HL-60/S4 treated with phorbol 12-myristate 13-acetate at 8.2 ng/mL for 4 days and 3 days (cell line): ENCODE measurements around the gene LIPE.
"Not testable (repeated sequence)": the region's sequence is repeated elsewhere in the genome, so short reads cannot be mapped to it uniquely, and the experiment has no call there.

Experiments
- in situ Hi-C: fragments of 300-500 bp; cut with MboI; formaldehyde crosslinking; loops from 2 replicates; pipeline ENCODE4 v1.15.0; 2022; ENCODE audit warnings: low sequenced_read_pairs

Gene LIPE, protein sequence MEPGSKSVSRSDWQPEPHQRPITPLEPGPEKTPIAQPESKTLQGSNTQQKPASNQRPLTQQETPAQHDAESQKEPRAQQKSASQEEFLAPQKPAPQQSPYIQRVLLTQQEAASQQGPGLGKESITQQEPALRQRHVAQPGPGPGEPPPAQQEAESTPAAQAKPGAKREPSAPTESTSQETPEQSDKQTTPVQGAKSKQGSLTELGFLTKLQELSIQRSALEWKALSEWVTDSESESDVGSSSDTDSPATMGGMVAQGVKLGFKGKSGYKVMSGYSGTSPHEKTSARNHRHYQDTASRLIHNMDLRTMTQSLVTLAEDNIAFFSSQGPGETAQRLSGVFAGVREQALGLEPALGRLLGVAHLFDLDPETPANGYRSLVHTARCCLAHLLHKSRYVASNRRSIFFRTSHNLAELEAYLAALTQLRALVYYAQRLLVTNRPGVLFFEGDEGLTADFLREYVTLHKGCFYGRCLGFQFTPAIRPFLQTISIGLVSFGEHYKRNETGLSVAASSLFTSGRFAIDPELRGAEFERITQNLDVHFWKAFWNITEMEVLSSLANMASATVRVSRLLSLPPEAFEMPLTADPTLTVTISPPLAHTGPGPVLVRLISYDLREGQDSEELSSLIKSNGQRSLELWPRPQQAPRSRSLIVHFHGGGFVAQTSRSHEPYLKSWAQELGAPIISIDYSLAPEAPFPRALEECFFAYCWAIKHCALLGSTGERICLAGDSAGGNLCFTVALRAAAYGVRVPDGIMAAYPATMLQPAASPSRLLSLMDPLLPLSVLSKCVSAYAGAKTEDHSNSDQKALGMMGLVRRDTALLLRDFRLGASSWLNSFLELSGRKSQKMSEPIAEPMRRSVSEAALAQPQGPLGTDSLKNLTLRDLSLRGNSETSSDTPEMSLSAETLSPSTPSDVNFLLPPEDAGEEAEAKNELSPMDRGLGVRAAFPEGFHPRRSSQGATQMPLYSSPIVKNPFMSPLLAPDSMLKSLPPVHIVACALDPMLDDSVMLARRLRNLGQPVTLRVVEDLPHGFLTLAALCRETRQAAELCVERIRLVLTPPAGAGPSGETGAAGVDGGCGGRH

DNA sequence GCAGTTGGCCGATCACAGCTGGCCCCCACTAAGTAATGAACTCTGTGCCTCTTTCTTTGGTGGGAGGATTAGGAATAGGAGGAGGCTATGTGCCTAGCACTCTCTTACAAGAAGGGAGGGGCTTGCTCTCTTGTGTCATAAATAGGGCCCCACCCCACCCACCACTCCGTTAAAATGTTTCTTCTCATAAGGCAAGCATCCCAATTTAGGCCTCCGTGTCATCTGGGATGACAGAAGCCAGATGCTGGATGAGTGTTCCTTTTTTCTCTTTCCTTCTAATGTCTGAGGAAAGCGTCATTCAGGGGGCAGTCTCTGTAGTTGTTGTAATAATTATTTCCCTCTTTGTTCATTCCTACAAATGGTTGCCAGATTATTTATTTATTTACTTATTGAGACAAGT lies at the start of gene LIPE:
Gene LIPE, minus strand, starts transcription at position 76 of the 400 bp plus-strand sequence. CDS start 239 bp downstream, outside the sequence.
- in situ Hi-C loops: no loop called here

DNA sequence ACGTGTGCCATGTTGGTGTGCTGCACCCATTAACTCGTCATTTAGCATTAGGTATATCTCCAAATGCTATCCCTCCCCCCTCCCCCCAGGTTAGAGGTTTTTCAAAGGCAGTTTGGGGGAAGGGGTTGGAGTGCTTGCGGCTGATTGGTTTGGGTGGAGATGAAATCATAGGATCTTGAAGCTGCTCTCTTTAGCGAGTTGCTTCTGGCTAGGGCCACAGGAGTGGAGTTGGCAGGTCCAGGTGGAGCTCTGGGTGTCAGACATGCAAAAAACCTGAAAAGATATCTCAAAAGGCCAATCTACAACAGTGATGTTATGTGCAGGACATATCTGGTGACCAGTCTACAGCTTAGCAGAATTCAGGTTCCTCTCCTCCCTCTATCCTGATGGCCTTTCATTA lies 48.2 kb upstream of the LIPE start:
- in situ Hi-C loops: no loop called here

DNA sequence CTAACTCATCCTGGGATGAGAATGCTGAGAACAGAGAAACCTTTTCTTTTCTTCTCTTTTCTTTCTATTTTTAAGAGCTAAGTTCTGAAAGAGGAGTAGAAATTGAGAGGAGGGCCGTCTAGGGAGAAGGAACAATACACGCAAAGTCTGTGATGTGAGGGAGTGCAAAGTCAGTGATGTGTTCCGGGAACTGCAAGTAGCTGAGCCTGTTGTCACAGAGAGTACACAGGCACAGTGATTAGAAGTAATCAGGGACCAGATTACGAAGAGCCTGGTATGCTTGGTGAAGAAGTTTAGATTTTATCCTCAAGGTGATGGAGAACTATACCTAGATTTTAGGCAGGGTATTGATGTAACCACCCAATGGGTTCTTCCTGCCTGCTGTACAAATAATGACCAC lies 47.6 kb upstream of the LIPE start:
- in situ Hi-C loops: no loop called here

DNA sequence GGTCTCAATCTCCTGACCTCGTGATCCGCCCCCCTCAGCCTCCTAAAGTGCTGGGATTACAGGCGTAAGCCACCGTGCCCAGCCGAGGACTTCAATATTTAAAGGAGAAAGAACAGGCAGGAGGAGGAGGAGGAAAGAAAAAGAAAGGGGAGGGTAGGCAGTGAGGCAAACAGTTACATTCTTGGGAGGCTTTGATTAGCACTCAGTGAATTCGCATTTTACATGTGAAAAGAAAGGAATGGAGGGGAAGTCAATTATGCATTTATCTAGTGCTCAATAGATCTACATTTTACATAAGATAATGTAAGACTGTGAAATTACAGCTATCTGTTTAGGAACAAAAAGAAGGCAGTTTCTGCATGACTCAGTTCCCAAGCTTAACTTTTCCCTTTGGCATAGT lies 46.5 kb upstream of the LIPE start:
- in situ Hi-C loops: no loop called here

DNA sequence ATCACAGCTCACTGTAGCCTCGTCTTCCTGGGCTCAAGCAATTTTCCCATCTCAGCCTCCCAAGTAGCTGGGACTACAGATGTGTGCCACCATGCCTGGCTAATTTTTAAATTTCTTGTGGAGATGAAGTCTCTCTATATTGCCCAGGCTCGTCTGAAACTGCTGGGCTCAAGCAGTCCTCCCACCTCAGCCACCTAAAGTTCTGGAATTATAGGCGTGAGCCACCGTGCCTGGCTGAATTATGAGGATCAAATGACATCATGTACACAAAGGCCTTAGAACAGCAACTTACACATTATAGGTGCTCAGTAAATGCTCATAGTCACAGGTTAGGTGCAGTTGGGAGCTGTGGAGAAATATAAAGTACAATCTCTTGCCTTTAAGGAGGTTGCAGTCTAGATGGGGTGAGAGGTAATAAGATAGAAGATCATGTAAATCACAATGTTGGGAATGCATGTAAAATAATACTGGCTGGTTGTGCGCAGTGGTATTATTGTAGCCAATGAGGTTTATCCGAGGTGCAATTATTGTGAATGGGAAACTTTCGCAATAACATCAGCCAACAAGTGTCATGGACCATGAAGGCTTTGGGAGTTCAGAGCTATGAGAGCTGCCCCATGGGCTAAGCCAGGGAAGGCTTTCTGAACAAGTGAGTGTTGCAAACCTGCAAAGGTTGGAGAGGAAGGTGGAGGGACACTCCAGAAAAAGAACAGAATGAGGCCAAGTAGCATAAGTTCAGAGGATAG lies 45.4 kb upstream of the LIPE start:
- in situ Hi-C loops: no loop called here

DNA sequence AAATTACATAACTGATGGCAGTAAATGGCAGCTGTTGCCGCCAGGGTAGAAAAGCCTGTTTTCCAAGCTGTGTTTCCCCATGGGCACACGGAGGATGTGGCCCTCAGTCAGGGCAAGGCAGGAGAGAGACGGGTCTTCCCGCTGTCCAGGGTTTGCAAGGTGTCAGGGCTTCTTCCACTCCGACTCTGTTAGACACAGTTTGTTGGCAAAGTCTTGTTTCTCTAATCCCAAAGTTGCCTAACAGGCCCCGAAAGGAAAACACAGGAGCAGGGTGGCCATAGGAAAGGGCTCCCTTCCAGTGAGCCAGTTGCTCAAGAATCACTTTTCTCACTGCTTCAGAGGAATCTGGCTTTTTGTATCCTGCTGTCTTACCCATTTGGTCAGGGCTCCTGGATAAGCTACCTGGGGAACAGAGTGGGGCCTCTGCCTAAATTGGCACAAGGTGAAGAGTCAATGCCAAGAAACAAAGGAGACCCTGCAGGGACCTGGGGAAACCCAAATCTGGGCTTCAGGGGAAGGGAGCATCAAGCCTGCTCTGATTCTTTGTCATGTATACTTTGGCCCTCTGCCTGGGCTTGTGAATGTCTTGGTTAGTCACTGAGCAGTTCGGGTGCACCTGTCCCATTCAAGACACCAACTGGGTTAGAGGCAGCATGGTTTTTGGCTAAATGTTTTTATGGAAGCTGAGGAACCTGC lies 44.5 kb upstream of the LIPE start:
- in situ Hi-C loops: no loop called here

DNA sequence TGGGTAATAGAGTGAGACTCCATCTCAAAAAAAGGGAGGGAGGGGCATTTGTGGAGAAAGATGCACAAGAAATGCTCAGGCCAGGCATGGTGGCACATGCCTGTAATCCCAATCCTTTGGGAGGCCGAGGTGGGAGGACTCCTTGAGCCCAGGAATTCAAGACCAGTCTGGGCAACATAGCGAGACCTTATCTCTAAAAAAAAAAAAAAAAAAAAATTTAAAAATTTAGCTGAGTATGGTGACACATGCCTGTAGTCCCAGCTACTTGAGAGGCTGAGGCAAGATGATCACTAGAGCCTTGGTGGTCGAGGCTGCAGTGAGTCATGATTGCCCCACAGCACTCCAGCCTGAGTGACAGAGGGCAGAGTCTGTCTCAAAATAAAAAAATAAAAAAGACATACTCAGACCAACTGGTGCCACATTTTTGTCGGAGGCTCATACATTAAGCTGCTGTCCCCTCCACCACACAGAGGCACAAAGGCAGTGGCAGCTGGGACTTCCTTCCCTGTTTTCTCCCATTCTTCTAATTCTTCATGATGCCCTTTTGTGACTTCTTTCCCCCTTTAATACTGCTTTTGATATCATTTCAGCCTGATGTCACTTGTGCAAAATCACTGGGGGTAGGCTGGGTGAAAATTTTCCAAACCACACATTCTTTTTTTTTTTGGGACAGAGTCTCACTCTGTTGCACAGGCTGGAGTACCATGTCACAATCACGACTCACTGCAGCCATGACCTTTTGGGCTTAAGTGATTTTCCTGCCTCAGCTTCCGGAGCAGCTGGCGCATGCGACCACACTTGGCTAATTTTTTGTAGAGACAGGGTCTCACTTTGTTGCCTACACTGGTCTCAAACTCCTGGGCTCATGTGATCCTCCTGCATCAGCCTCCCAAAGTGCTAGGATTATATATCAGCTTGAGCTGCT lies 42.4 kb upstream of the LIPE start:
- in situ Hi-C loops: no loop called here

DNA sequence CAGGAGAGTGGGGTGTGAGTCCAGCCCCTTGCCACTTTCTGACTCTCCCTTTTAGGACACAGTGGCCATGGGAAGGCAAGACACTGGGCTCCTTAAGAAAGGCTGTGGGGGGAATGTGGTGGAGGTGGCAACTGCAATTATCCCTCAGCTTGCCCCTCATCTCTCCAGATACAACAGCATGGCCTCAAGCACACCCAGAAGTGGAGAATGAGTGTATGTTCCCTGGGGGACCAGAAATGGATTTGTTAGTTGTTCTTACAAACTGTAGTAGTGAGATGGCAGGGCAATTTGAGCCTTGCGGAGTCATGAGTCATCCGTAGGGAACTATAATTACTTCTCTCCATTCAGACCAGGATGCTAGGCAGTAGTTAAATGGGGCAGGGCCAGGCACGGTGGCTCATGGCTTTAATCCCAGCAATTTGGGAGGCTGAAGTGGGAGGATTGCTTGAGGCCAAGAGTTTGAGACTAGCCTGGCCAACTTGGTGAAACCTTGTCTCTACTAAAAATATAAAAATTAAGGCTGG lies 41.1 kb upstream of the LIPE start:
- in situ Hi-C loops: no loop called here

DNA sequence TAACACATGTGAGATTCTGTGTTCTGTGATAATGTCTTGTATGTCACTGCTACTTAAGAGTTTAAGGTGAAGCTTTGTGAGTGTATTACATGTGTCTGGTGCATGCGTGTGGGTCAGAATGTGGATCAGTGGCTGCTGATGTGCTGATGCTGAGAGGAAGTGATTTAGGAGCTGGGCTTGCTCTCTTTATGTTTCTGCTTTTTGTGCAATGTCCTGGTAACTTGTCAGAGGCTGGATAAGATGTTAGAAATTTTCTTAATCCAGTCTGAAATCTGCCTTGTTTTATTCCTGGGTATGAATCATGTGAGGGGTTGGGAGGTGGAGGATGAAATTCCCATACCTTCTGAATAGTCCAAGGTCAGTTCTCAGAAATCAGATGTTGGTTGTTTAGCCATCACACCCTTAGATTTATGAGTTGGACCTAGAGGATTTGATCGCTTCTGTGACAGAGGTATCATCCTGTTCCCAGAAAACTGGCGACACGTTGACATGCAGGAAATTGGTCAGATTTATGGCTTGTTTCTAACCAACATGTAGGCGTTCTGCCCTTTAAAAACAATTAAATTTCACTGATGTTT lies 40.1 kb upstream of the LIPE start:
- in situ Hi-C loops: no loop called here

DNA sequence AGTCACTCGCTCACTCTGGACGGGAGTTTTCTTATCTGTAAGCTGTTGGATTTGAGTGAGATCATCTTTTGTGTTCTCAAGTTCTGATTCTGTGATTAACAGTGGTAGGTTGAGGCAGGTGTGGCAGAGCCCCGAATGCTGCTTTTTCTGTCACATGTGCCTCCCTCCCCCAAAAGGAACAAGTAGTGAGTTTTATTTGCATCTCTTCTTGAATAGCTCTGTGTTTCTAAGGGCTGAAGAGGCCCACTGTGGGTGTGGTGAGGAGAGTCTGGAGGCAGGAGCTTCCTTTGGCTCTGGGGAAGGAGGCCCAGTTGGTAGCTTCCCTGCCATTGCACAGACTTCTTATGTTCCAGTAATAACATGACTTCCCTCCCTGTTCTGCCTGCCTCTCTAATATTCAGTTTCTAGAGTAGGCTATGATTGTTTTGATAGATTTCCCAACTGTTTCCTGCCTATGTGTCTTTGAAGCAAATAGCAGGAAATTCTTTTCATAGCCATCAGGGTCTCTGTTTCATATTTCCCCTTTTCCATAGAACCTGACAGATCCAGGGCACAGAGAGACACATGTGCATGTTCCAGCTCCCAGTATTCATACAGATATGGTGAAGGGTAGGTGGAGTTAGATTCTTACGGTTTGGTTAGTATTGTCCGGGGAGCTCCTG lies 39.5 kb upstream of the LIPE start:
- in situ Hi-C loops: no loop called here

DNA sequence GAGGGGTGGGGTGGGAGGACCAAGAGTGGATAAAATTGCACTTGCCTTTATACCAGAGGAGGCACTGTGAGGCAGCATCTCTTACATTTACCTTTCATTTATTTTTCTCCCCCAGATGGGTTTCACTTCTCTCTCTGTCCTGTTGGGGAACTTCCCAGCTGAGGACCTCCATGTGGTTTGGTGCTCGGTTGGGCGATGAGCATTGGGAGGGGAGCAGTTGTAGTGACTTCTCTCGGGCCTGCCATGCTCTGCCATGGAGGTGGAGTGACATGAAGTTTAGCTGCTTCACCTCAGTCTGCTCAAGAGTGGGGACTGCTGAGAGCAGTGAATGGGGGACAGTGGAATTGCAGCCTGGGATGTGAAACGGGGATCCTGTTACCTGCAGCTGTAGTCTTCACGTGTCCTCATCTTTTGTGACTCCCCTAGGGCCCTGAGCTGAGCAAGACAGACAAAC lies 38.7 kb upstream of the LIPE start:
- in situ Hi-C loops: no loop called here

DNA sequence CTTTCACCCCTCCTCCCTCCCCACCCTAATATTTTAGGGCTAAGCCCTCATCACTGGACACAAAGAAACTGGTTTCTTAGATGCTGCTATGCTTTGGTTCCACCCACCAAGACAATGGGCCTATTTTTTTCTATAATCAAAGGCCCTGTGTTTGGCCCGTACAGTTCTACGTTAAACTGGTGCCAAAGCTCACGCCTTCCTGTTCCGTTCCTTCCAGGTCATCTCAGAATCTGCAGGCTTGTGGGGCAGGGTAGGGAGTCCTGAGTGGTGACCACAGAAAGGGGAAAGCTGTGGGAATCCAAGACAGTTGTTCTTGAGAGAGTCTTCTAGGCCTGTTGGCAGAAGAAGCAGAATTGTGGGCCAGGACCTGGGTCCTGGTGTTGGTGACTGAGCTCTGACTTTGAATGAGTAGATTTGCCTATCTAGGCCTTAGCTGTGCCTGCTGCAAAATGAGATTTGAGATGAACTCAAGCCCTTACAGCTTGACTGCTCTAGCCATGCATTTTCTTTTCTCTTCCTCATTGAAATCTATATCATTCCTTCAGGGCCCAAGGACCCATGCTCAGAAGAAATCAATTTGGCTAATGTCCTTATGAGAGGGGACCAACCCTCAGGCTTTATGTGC lies 34.6 kb upstream of the LIPE start:
- in situ Hi-C loops: no loop called here

DNA sequence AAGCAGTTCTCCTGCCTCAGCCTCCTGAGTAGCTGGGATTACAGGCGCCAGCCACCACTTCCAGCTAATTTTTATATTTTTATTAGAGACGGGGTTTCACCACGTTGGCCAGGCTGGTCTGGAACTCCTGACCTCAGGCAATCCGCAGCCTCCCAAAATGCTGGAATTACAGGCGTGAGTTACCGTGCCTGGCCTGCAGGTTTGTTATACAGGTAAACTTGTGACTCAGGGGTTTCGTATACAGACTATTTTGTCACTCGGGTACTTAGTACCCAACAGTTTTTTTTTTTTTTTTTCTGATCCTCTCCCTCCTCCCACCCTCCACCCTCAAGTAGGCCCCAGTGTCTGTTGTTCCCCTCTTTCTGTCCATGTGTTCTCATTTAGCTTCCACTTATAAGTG lies 34.0 kb upstream of the LIPE start:
- in situ Hi-C loops: not testable (repeated sequence)

DNA sequence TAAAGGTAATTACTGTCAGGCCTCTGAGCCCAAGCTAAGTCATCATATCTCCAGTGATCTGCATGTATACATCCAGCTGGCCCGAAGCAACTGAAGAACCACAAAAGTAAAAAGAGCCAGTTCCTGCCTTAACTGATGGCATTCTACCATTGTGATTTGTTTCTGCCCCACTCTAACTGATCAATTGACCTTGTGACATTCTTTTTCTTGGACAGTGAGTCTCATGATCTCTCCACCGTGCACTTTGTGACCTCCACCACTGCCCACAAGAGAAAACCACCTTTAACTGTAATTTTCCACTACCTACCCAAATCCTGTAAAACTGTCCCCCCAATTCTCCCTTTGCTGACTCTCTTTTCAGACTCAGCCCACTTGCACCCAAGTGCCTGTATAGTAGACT lies 32.7 kb upstream of the LIPE start:
- in situ Hi-C loops: no loop called here

DNA sequence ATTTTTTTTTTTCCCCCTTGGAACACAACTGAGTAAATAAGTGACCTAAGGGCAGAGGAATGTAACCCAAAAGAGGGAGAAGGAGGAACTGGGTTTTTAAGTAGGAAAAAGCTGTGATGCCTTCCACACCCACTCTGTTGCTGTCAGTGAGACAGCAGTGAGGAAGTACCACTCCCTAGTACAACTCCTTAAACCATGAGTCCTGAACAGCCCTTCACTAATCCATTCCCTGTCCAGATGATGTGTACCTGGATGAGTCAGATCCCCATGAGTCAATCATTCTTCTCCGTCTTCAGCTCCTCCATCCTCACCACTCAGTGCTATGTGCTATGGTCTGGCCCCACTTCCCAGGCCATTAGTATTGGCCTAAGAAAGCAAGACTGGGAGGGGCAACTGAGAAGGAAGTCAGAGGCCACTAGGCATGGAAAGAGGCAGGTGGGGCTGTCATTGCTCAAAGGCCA lies 28.5 kb upstream of the LIPE start:
- in situ Hi-C loops: no loop called here

DNA sequence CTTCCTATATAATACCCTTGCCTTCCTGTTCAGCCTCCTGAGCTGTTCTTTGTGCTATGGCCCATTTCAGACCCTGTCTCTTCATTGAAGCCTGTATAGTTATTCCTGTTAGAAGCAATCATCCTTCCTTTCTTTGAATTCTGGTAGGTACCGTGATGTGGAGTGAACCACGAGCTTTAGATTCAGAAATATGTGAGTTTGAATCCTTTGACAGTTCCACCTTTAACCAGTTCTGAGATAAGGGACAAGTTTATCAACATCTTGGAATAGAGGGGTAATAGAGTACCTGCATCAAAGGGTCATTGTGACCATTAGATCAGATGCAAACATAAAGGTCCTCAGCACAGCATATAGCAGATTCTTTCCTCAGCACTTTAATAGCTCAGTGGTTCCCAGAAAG lies 27.9 kb upstream of the LIPE start:
- in situ Hi-C loops: no loop called here

DNA sequence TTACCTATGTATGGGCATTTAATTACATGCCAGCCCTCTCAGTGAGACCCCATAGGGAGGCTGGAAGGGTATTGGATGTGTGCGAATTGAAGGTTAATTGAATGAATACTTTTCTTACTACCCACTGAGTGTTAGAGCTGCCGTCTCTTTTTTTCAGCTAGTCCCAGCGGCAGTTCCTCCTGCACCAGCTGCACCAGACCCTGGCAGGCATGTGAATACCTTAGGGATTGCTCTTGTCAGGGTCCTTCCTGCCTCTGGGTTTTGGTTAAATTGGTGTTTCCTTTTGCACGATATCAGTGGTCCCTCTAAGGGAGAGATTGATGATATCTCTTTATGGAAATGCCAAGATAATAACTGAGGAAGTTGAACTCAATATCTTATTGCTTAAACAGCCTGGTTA lies 25.4 kb upstream of the LIPE start:
- in situ Hi-C loops: no loop called here
